Stimulated activated CD8-positive, alpha-beta memory T cell treated with anti-CD3 and anti-CD28 coated beads, Interleukin-12 subunit alpha, Interleukin-12 subunit beta, amount 100 ng/mL, for 24 hours (primary cell): Measurements from ENCODE around the gene ASXL1.
"Not testable (repeated sequence)": the region's sequence is repeated elsewhere in the genome, so short reads cannot be mapped to it uniquely, and the experiment has no call there.

ENCODE experiments used
- DNase-seq: peaks from one replicate; pipeline ENCODE4 v3.0.0-alpha.2; 2020; ENCODE audit errors: extremely low read depth

Gene ASXL1

DNA sequence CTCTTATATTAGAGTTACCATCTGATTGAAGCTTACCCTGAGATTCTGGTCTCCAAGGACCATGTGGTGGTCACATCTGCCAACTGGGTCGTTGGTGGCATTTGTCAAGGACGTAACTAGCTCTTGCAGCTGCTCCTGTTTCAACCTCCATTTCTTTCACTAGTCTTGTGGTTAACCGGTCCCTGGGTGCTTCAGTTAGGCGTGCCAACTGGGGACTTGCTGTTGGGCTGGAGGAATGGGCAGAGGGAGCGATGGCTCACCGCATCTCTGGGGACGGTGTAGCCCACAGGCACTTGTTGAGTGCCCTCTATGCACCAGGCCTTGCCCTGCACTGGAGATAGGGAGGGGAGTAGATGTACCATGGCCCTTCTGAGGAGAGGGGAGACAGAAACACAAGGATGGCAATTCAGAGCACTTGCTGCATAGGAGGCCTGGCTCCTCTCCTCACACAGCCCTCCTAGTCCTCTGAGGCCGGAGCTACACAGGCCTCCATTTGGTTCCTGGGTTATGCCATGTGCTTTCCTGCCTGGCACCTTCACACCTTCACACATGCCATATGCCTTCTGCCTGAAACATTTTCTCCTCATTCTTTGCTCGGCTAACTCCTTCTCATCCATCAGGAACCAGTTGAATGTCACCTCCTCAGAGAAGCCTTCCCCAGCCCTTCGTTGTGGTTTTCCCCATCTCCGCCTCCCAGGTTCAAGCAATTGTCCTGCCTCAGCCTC, 20.0 kb upstream of the ASXL1 start:
- DNase-seq = no peak

- no peak for DNase-seq
Measured at GRCh38 chr20:32338665-32339064, 19.5 kb upstream of the ASXL1 start.

DNA sequence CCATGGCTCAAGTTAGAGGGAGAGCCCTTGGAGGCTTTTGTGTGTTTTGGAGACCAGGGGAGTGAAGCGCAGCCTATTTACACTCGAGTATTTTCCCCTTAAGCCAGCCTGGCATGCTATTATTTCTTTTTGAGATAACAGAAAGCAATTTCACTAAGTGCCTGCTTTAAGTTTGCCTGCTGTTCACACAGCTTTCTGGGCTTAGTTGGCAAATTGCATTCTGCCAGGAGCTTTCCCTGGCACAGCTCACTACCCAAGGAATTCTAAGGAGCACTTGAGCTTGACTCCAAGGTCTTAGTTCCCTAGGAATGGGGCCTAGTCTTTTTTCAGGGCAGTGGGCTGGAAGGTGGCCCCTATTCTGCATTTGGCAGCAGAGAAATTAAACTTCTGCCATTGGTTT, 19.0 kb upstream of the ASXL1 start:
- DNase-seq = no peak

DNA sequence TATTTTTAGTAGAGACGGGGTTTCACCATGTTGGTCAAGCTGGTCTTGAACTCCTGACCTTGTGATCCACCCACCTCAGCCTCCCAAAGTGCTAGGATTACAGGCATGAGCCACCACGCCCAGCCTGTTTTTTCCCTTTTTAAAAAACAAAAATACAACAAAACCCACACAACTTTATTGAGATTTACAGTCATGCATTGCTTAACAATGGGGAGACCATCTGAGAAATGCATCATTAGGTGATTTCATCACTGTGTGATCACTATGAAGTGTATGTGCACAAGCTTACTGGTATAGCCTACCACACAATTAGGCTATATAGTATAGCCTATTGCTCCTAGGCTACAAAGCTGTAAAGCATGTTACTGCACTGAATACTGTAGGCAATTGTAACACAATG, 17.1 kb upstream of the ASXL1 start:
- DNase-seq = not testable (repeated sequence)

DNA sequence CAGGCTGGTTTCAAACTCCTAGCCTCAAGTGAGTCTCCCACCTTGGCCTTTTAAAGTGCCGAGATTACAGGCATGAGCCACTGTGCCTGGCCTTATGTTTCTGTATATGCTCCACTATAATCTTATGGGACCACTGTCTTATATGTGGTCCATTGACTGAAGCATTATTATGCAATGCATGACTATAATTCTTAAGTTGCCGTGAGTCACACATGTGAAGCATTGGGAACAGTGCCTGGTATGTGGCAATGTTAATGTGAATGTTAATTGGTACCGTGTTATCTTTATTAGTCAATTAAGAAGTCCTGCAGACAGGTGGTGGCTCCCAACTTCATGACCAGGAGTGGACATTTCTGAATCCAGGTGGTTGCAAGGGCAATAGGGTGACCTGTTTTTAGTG, 14.7 kb upstream of the ASXL1 start:
- no peak for DNase-seq

DNA sequence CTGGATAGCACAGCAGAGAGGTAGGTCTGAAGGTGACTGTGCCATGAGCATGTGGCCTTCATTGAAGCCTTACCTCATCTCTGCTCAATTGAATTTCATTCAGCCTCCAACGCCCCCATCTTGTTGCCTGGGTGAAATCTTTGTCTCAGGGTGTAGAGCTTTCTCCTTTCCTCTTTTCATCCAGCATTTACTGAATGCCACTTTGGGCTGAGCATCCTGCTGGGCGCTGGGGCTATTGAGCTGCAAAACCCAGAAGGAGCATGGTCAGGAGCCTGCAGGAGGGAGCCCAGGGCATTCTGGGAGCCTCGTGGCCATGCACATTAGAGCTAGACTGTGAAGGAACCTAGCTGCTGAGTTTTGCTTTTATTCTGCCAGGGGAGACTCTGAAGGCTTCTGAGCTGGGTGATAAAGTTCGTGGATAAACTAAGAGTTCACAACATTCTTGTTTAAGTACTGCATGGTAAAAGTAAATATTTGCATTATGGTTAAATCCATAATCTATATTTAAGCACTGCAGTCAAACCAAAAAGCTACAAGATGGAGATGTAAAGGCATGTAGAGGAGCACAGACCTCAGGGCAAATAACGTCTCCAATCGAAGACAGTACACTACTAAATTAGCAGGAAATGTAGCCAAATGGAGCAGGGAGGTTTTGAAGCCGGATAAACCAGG, 13.2 kb upstream of the ASXL1 start:
- DNase-seq = no peak

DNA sequence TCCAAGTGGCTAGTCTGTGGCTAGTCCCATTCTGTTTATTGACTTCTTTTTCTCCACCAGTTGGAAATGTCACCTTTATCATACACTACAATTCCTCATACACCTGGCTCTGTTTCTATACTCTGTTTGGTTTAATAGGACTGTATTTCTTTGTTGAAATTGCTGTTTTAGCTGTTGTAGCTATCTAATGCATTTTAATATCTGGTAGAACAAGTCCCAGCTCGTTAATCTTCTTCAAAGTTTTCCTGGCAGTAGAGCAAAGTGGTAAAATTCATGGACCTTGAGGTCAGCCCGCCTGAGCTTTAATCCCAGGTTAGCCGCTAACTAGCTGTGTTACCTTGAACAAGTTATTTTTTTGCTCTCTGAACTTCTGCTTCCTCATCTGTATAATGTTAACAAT, 9.9 kb upstream of the ASXL1 start:
- DNase-seq = no peak

DNA sequence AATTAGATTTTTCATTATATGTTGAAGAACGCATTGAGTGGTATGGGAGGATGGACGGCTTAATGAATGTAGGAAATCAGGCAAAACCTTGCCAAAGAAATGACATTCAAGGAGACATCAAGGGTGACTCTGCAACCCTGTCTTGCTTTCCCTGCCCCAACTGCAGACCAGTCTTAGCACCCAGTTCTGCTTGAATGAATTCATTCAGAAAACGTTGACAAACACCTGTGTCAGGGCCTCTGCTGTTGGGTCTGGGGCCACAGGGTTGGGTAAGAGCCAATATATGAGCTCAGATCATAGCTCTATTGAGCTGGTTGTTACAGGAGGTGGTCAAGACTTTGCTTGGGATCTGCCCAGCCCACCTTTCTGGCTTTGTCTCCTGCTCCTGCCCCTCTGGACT, 7.7 kb upstream of the ASXL1 start:
- DNase-seq = no peak

DNA sequence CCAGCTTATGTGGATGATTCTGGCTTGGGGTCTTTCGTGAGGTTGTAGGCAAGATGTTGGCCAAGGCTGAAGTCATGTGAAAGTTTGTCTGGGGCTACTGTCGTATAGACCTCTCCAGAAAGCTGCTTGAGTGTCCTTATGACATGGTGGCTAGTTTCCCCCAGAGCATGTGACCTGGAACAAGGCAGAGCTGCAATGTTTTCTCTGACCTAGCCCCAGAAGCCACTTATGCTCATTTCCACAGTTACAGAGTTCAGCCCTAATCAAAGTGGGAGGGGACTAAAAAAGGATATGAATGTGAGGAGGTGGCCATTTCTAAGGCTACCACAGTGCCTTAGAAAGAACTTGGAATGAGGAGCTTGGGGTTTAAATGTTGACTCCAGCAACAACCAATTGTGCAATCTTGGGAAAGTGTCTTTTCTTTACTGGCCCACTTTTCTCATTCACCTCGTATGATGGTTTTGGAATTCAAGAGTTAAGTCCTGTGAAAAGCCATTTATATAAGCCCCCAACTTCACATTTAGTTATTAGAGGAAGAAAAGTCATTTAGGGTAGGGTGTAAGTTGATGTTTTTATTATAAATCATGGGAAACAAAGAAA, 5.9 kb upstream of the ASXL1 start:
- no peak for DNase-seq

GRCh38 chr20:32353848-32354496, 4.2 kb upstream of the ASXL1 start:
- DNase-seq = no peak

DNA sequence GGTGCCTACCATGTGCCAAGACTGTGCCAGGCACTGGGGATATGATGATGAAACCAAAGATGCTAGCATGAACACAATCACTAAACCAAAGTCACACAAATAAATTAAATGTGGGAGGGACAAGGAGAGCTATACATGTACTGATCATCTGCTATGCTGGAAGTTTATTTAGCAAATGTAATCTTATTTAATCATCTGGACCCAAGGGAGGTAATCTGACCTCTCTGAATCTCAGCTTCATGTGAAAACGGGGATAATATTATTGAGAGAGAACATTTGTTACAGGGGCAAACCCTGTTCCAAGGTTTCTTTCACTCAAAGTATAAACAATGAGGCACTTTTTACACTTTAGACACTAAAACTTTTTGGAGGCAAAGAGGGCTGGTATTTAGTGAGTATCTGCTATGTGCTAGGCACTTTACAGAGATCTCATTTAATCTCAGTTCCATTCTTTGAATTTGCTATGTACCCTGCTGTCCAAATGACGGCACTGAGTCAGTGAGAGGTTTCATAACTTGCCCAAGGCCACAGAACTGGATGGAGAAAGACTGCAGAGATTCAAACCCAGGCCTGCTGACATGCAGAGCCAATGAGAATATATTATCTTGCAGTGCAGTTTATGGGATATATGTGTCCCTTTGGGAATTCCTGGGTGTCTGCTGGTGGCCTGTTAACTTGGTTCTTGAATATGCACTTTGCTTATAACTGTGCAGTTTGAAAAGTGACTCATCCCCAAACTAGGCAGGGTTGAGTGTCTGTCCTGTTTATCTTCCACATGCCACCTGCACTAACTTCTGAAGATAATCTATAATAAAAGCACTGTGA, 3.3 kb upstream of the ASXL1 start:
- DNase-seq = no peak

- DNase-seq = no peak
Measured at GRCh38 chr20:32355417-32355841, 2.7 kb upstream of the ASXL1 start.

DNA sequence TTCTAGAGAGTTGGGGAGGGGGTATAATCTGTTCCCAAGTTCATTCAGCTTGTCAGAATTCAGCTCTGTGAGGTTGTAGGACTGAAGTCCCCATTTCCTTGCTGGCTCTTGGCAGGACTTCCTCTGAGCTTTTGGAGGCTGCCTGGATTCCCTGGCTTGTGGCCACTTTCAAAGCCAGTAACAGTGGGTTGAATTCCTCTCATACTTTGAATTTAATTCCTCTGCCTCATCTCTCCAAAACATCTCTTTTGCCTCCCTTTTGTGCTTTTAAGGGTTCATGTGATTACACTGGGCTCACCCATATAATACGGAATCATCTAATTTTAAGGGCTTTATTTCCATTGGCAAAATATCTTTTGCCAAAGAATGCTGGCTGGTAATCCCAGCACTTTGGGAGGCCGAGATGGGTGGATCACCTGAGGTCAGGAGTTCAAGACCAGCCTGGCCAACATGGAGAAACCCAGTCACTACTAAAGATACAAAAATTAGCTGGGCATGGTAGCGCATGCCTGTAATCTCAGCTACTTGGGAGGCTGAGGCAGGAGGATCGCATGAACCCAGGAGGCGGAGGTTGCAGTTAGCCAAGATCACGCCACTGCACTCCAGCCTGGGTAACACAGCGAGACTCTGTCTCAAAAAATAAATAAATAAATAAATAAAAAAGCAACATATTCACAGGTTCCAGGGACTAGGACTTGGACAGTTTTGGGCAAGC, 2.1 kb upstream of the ASXL1 start:
- not testable (repeated sequence) for DNase-seq

DNA sequence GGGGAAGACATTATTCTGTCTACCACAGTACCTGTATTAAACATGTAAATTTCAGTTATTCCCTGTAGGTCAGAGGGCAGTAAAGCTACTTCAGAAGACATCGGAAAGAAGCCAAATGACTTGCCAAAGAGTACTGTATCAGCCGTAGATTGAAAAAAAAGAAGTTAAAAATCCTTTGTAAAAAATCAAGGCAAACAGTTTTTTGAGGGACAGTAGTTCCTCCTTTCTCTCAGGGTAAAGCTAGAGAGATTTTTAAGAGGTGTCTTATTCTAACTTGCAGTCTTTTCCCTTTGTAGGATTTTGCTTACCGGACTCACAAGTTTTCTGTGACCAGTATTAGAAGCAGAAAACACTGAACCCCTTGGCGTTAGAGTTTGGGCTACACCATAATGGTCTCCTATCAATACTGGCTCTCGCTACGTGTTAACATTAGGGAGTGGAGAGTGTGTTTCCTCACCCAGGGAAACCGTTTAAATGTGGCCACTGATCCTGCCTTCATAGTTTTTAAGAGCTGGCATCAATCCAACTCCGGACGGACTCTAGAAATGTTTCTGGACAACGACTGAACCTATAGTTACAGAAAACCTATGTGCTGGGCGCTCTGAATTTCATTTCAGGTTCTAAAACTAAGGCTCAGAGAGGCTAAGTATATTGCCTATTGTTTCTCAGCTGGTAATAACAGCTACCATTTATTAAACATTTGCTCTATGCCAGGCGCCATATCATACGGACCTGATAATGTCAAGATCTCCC, 1.3 kb upstream of the ASXL1 start:
- no peak for DNase-seq

GRCh38 chr20:32357375-32357868, 709 bp upstream of the ASXL1 start:
- DNase-seq = no peak

DNA sequence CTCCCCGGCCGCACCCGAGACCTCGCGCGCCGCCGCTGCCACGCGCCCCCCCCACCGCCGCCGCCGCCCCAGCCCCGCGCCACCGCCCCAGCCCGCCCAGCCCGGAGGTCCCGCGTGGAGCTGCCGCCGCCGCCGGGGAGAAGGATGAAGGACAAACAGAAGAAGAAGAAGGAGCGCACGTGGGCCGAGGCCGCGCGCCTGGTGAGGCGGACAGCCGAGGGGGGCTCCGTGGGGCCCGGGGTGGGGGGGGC, 426 bp downstream of the ASXL1 start:
- no peak for DNase-seq

- DNase-seq = peak; percentile 64
Measured at GRCh38 chr20:32358883-32359632, 927 bp downstream of the ASXL1 start.

DNA sequence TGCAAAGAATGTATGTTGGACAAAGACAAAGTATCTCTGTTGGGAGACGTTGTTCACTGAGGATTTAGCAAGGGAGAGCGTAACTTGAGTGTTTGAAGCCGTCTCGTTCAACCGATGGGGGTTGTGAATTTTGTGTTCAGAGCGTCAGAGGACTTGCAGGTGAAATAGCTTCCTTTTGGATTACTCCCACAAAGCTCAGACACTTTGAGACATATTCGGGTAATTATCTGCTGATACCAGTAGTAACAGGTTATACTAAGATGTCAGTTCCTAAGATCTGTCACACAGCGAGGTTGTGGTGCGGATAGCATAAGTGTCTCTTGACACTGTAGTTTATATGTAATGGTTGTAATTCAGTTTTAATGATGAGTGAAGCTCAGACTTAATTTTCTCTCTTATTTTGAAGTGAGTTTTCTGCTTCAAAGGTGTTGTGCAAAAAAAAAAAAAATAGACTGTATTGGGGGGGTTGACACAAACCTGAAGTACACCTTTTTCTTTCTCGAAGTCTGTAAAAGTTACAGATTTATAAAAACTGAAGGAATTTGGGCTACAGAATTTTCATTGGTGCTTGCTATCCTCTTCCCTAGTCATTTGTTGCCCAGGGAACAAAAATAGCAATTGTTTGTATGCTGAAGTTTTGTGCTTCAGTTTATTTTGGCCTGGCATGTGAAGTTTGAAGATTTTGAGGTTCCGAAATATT, 1.7 kb downstream of the ASXL1 start:
- no peak for DNase-seq

- DNase-seq = no peak
Measured at GRCh38 chr20:32360333-32360634, 2.2 kb downstream of the ASXL1 start.
